ENCODE measurements around the gene TRMT2A.

Gene TRMT2A

DNA sequence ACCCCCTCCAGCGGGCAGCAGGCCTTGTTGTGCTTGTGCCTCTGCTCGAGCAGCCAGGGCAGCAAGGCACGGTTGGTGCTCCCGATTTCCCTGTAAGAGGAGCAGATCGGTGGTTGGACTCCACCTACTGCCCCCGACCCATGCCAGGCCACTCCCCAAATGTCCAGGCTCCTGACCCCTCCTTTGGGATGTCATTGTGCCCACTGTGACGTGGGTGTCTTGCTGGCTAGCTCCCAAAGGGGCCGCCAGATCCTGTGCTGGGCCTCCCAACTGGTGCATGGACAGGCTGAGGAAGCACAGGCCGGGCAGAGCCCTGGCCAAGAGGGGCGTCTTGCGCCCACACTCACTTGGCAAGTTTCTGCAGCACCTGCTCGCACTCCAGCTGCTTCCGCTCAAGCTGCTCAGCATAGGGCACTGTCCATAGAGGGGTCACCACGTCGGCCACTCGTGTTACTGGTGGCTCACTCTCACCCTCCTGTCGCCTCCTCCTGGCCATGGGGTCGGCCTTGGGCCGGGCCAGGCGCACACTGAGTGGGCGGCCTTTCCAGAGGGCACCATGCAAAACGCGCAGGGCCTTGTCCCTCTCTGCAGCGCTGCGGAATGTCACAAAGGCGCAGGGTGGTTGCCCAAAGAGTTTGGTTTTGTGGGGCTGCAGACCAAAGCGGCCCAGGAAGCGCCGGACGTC, 1.2 kb downstream of the TRMT2A start, which contains the start of gene RANBP1:
RANBP1 (plus strand) TSS at position 414 of the 685 bp plus-strand sequence; CDS start at position 495, 81 bp downstream.
- DNase-seq, result no peak

DNA sequence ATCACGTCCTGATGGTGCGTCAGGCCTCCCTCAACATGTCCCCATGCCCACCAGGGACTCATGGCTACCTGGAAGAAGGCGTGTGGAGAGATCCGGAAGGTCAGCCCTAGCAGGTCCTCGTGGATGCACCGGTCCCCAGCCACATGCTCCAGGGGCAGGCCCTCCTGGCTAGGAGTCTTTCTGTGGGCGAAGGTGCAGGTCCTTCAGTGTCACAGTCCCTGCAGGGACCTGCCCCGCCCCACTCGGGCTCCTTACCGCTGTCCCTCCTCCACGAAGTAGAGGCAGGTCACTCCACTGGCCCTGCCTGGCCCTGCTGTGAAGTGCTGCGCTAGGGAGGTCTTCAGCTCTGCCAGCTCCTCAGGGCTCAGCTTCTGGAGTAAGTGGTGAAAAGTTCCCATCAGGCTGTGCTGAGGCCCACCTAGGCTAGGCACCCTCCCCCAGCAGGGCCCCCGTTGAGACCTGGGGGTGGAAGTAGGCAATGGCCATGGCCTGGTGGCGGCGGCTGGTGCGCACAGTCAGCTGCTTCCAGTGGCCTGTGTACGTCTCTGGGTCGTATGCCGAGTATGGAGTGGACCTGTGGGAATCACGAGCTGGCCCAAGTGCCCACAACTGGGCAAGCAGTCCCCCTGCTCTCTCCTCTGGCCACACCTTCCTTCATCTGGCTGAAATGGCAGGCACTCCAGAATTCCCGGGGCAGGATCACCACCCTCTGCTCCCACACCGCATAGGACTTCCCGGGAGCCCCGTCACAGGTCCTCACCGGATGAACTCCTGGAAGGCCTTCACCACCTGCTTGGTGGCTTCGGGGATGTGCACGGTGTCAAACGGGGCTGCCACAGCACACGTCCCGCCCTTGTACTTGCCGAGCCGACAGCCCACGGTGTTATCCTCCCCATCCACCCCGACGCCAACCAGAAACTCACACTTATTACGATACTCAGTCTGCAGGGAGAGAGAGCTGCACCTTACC, 2.2 kb downstream of the TRMT2A start:
- no peak for DNase-seq

GRCh38 chr22:20113551-20114310, 3.3 kb downstream of the TRMT2A start:
- DNase-seq, result no peak

DNA sequence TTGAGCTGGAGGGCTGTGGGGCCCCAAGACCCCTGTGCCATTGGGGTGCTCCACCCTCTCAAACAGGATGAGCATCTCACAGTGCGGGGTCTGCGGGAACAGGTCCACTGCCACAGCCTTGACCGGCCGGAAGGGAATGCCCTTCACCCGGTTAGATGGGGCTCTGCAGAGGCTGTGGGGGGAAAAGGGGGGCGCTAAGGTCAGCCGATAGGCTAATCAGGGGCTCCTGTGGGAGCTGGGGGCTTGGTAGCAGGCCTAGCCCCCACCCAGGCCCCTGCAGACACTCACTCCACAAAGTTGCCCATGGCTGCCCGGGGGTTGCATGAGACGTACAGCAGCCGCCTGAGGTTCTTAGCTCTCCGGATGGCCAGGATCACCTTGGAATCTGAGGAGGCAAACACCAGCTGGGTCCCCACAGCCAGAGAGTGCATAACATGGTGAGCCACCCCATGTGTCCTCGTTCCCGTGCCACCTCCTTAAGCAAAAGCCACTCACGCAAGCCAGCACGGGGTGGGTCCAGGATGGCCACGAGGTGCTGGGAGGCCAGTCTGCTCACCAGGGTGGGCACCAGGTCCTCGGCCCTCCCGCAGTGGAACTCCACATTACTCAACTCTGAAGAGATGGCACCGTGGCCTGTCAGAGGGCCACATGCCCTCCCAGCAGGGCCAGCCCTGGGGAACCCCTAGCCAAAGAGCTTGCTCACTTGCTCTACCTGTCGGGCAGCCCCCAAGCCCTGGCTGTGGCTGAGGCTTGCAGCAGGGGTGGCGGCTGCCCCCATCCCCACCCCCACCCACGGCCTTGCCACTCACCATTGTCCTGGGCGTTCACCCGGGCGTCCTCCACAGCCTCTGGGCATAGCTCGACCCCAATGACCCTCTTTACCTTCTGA, 4.2 kb downstream of the TRMT2A start:
- DNase-seq, result no peak

DNA sequence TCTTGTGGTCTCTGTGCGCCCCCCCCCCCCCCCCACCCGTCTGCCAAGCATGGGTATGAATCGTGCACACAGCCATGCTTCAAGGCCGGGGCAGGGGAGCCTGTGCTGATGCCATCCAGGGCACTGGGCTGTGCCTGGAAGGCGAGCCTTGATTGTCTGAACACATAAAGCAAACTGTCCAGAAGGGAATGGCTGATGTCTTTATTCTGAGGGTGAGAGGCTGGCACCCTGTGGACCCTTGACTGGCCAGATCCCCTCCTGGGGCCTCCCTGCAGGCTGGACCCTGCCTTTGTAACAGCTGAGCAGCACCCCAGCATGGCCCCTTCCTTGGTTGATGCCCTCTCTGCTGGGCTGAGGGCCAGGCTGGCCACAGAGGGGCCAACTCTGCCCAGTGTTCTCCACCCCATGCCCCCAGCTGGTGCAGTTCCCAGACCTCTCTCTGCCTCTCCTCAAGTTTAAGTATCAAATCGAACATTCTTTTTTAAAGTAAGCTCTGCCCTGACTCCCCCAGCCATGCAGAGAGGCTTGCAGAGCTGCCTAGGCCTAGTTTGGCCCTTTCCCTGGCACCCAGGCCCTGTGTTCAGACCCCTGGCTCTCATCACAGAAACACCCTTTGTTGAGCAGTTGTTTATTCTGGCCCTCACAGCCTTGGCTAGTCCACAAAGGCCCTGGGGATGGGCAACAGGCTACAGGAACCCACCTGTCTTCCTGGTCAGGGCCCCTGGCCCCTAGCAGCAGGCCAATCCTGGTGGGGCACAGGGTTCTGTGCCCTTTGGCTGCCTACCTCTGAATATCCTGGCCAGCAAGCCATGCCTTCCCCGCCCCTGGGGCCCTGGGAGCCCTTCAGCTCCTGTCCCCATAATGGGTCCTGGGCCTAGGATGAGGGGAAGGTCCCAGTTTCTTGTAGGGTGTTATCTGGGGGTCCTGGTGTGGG, 5.1 kb downstream of the TRMT2A start:
- no peak for DNase-seq

GRCh38 chr22:20111045-20111688, 5.9 kb downstream of the TRMT2A start:
- DNase-seq, result no peak

DNA sequence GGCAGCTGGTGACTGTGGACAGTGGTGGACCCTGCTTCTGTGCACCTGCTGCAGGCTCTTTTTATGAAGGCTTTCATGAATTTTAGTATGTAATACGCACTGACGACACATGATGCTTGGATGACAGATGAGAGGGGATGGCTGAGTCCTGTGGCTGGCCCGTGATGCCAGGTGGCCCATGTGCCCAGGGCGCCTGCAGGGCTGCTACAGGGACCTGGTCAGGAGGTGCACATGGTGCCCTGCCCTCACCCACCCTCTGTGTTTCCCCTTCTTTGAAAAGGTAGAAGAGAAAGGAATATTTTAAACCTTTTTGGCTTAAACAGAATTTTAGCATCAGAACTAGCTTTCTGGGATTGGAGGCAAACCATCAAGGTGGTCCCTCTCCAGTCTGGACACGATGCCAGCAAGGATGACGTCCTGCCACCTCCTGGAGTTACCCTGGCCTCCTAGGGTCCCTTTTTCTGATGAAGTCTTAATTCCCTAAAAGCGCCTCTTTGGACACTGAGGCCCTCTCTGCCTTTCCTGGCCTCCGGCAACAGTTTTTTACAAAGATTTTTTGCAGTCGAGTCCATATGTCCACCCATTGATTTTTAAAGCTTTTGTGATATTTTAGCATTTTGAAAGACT, 6.6 kb downstream of the TRMT2A start:
- DNase-seq, result no peak

- DNase-seq, result no peak
These were observed 7.3 kb downstream of the TRMT2A start for GRCh38 chr22:20109411-20110358.

- DNase-seq, result no peak
These were observed 8.2 kb downstream of the TRMT2A start for GRCh38 chr22:20108757-20109230.

- no peak for DNase-seq
These were observed 8.9 kb downstream of the TRMT2A start for GRCh38 chr22:20107951-20108756.

- no peak for DNase-seq
These were observed 9.5 kb downstream of the TRMT2A start for GRCh38 chr22:20107471-20107901.

- DNase-seq, result no peak
These were observed 10.2 kb downstream of the TRMT2A start for GRCh38 chr22:20106849-20107237.

GRCh38 chr22:20106205-20106848, 10.7 kb downstream of the TRMT2A start:
- DNase-seq, result no peak

GRCh38 chr22:20105456-20106204, 11.4 kb downstream of the TRMT2A start:
- no peak for DNase-seq

DNA sequence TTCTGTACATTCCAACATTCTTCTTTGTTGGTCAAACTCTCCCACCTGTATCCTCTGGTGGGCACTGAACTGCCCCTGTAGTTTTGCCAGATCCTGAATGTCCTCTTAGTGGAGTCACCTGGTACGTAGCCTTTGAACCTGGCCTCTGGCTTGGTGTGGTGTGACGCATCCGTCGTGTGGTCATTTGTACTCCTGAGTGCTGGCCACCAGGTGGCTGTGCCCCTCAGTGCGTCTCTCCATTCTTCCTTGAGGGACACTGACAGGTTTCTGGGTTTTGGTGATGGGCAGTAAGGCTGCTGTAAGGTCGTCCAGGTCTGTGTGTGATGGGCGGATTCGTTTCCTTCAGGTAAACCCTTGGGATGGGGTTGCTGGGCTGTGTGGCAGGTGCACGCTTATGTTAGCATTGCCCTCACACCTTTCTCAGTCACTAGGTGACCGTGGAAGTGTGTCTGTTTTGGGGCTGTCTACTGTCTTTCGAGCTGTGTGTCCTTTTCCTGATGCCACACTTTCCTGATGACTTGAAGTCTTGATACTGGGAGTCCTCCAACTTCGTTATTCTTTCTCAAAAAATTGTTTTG, 14.7 kb downstream of the TRMT2A start:
- no peak for DNase-seq

GRCh38 chr22:20101638-20102037, 15.4 kb downstream of the TRMT2A start:
- no peak for DNase-seq
